Measurements from ENCODE around the gene PLCZ1.
"Not testable (repeated sequence)": the region's sequence is repeated elsewhere in the genome, so short reads cannot be mapped to it uniquely, and the experiment has no call there.

Gene PLCZ1

DNA sequence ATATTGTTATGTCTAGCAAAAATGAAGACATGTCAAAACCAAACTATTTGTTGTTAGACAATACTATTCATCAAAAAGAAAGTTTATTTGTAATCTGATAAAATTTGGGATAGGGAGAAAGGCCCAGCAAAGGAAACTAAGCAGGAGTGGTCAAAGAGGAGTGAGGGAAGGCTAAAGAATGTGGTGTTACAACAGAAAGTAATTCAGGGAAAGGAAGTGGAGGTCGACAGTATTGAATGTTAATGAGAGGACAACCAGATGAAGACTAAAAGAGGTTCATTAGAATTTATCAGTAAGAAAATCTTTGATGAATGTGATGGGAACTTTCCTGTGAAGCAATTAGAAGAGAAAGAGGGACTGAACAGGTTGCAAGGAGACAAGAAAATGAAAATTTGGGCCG lies 33.9 kb downstream of the PLCZ1 start:
- no peak for DNase-seq (ENCODE audit: low spot score)

DNA sequence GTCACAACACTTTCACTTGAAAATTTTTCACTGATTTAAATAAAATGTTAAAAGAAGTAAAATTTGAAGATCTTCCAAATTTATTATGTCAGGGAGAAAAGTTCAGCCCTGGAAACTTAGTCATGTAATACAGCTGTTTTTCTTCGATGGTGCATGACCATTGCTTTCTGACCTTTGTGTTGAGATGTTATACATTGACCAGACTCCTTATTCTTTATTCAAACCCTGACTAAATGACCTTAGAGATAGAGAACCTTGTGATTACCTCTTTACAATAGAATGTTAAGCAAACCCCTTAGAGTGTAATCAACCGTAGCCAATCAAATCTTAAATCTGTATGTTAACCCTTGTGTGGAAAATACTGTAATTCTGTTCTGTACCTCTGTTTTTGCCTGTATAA lies 34.5 kb downstream of the PLCZ1 start:
- DNase-seq (ENCODE audit: low spot score), result no peak

DNA sequence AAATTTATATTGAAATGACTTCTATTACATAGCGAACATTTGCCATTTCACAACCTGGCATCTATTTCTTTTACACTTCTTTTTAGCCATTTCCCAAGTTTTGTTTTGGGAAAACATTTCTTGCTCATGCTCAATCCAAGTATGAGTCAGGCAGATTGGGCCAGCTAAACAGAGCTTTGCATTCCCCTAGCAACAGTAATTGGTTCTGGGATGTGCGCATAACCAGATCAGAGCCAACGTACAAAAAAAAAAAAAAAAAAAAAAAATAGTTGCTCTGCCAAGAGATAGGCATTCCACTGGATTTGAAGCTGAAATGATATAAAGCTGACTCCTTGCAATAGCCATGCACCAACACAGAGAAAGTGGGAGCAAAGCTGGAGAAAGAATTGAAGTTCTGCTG lies 37.5 kb downstream of the PLCZ1 start:
- DNase-seq (ENCODE audit: low spot score), result peak; percentile 90

DNA sequence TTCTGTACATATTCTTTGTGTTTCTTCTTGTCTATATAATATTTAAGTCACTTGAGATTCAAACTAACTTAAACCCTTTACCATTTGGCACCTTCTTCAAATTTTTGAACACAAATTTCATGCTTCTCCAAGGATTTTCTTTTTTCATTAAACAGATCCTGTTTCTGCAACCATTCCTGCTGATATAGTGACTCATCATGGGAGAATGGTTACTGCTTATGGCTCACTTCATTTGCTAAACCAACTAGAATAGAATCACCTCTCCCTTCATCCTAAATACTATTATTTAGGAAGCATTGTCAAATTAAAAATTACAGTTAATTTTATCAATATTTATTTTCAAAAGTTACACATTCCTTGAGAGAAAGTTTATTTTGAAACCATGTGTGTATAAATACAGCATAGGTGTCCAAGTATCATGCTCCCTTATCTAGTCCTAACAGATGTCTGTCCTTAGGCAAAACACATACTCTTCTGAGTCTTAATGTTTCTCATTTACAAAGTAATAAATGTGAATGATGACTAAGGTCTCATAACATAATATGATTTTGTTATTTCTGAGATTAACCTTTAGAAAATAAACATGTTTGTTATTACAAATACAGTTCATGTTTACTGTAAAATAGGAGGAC lies 40.7 kb downstream of the PLCZ1 start:
- peak; percentile 45 for DNase-seq (ENCODE audit: low spot score)

DNA sequence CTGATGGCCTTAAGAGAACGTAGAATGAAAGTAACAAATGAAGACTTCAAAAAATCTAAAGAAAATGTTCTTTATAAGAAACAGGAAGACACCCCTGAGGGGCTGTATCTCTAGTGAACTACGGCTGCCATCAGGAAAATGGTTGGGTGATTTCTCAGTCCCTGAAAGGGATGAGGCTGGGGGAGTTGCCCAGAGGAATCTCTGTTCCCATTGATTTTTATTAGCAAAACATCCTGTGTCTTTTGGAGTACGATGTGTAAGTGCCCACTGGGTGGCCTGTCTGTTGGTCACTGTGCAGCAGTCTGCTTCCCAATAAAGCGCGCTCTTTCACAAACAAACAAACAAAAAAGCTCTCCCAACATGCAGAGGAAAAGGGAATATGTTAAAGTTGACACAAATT lies 43.8 kb downstream of the PLCZ1 start:
- not testable (repeated sequence) for DNase-seq (ENCODE audit: low spot score)

DNA sequence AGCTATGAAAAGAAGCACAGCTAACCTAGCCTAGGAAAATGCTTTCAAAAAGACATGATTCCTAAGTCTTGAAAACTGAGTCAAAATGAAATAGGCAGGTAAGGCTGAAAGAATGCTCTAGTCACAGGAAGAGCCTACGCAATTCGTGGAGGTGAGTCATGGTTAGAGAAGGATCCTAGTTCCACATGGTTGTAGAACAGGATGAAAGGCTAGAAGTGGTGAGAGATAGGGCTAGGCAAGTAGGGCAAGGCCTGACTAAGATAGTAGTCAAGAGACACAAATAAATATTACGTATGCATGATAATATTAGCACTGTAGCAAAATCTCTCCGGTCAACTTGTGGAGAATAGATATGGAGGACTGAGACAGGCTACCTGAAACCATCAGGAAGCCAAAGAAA lies 47.2 kb downstream of the PLCZ1 start:
- peak; percentile 66 for DNase-seq (ENCODE audit: low spot score)

DNA sequence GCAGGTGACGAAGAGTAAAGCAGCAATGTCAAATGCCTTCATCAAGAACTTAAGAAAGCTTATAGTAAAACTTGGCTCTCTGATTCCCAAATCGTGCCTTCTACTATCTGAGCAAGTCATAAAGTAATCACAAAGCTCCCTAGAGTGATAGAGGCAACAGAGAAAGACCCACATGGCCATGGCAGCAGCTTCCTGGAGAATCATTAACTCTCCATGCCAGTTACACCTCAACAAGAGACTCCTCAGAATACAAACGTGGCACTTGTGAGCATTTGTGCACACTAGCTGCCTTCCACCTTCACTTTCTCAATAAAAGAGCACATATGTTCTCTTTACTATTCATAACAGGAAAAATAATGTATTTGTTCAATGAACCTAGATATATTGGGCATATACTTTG lies 48.0 kb downstream of the PLCZ1 start:
- DNase-seq (ENCODE audit: low spot score), result no peak

DNA sequence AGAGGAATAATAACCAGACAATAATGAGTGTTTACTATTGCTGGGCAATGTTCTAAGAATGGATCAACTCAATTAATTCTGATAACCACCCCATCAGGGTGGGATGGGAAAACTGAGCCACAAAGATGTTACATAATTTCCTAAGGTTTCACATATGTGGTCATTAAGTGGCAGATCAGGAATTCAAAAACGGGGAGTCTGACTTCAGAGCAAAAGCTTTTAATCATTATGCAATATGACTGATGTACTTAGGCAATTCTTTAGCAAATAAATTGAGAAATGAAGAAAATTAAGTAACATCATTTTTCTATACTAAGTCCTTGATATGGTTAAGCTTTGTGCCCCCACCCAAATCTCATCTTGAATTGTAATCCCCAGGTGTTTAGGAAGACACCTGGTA lies 53.4 kb downstream of the PLCZ1 start:
- peak; percentile 9 for DNase-seq (ENCODE audit: low spot score)

DNA sequence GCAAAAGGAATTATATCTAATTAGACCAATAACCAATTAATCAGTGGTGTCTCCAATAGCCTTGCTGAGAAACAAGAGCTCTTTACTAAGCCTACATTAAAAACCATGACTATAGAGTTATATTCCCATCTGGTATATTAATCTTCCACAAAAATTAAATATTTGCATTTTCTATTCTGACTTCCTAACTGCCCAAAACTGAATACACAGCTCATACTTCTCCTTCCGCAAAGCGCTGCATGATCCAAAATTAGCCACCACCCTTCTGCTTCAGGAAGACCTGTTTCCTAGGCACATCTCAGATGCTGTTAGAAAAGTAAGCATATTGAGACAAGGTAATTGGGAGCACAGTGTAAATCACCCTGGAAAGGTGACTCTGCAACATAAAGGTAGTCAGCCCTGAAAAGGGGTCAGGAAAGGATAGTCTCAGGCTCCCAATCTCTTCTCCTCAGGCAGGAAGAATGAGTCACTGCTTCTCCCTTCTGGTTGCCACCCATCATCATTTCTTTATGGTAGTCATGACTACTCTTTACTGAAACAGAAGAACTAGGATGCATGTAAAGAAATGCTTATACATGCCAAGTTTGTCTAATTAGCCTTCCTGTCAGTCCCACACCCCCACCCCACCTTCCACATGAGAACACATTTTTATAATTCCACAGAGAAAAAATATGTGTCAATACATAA lies 54.3 kb downstream of the PLCZ1 start:
- DNase-seq (ENCODE audit: low spot score), result peak; percentile 21

DNA sequence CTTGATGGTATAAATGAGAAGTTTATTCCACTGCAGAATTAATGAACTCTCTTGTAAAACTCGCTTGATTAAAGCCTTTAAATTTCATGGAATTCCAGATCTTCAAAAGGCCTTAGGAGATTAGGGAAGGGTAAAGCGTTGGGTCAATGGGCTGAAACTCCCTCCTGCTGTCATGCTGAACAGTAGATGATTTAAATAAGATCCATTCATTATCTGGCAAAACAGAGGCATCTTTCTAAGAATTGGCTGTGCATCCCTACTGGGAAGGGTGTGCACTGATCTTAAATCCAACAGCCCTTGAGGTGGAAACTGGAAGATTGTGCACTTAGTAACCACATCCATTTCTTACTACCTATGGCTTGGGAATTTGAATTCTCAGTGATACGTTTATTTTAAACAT lies 56.0 kb downstream of the PLCZ1 start:
- no peak for DNase-seq (ENCODE audit: low spot score)

DNA sequence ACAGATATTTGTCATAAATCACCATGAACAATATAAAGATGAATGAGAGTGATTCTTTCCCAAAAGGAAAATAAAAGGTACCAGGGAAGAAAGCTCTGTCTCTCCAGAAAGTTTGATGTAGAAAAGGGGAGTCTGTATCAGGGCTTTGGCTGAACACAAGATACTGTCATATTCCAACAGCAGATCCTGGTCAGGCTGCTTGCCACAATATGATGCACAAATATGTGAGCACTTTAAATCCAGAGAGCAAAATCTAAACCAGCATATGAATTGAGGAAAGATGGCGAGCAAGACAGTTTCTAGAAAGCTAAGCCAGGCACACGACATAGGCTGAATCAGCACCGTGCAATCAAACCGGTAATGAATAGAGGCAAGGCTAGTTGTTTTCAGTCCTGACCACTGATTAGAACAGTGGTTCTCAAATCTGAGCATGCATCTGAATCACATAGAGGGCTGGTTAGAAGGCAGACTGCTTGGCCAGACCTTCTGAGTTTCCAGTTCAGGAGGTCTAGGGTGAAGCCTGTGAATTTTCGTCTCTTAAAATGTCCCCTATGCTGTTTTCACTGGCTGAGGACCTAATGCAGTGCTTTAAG lies 60.7 kb downstream of the PLCZ1 start:
- peak; percentile 32 for DNase-seq (ENCODE audit: low spot score)

DNA sequence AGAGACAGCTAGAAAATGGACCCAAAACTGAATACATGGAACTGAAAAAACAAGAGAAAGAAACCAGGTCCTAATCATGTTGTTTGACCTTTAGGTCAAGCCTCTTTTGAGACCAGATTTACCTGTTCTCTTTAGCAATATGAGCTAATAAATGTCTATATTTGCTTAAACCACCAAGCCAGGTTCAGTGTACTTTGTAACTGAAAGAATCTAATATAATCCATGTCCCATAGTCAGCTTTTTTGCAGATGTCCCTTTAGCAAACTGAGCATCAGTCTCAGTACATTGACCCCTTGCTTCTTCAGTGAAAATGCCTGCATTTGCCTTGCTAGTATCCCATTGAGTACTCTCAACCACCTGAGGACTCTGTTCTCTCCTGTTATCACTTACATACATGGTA lies 61.7 kb downstream of the PLCZ1 start:
- no peak for DNase-seq (ENCODE audit: low spot score)

DNA sequence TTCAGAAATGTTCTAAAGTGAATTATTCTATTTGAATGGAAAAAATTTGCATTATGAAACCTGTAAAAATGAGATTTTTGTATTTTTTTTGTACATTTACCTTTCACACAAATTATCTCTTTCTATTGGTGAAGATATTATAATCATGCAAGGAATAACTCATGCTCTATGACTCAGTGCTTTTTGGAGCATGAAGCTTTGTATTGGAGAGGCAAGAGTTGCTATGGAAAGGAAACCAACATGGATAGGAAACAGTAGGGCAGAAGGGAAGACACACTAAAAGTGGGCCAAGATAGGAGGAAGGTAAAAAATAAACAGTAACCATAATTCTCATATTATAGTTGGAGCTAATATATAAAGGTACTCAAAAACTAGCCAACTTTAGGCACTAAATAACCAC lies 79.0 kb downstream of the PLCZ1 start:
- no peak for DNase-seq (ENCODE audit: low spot score)

DNA sequence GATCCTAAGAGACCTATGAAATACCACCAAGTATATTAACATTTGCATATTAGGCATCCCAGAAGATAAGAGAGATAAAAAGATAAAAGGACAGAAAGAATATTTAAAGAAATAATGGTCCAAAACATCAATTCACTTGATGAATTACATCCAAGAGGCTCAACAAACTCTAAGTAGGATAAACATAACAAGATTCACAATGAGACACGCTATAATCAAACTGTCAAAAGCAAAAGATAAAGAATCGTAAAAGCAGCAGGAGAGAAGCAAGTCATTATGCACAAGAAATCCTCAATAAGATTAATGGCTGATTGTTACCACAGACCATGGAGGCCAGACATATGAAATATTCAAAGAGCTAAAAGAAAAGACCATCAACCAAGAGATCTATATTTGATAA lies 79.6 kb downstream of the PLCZ1 start:
- DNase-seq (ENCODE audit: low spot score), result no peak

DNA sequence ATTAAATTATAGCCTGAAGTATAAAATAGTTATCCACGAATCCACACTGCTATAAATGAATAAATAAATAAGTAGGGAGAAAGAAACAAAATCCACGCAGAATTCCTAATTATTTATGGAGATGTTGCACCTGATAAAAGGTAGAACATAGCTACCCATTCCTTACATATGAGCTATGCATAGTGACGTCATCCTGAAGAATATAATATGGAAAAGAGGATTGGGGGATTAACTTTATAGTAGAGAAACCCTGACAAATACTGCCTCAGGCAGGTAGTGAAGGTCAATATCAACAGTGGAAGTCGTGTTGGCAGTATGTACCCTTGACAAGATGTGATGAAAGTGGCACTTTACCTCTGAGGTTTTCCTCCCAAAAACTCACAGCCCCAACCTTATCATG lies 82.5 kb downstream of the PLCZ1 start:
- no peak for DNase-seq (ENCODE audit: low spot score)

DNA sequence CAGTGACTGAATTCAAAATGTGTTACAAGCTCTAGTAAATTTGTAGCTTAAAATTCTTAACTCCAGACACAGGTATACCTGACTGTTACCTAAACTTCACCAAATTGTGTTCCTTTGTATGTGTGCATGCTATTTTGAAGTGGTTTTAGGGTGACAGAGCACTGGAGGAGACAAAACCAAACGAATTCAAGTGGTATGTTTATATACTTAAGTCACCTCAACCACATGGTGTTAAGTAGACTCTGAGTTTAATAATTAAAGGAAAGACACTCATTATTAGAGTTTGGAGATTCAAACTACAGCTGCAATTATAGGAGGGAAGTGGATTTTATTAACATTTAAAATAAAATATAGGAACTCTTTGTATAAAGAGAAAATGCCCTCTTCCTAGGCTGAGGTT lies 84.3 kb downstream of the PLCZ1 start:
- no peak for DNase-seq (ENCODE audit: low spot score)

DNA sequence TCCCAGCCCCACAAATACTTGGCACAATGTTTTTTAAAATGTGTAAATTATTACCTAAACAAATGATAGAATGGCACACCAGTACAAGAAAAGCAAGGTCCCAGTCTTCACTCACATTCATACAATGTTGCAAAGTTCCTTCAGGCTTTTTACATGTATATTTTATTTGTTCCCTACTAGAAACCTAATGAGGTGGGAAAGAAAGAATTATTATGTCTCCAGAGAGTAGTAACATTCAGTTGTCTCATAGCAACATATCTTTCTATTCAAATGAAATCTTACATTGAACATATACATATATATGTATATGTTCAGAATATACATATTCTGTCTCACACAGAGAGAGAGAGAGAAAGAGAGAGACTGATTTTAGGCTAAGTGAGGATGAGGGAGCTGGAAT lies 85.2 kb downstream of the PLCZ1 start:
- no peak for DNase-seq (ENCODE audit: low spot score)

DNA sequence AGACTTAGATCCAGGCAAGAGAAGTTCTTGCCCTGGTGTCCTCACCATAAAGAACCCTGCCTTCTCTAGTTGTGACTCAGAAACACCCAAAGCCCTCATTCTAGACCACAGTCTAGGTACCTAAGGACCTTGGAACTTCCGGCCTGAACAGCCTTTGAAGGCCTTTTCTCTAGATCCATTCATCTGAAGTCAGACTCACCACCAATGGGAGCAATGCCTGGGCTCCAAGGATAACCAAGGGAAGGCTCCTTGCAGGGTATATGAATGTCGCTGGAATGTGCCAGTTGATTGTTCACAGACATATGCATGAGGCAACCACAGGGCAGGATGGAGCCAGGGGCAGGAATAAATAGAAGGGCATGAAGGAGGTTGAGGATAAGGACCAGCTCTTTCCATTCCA lies 86.3 kb downstream of the PLCZ1 start:
- no peak for DNase-seq (ENCODE audit: low spot score)

DNA sequence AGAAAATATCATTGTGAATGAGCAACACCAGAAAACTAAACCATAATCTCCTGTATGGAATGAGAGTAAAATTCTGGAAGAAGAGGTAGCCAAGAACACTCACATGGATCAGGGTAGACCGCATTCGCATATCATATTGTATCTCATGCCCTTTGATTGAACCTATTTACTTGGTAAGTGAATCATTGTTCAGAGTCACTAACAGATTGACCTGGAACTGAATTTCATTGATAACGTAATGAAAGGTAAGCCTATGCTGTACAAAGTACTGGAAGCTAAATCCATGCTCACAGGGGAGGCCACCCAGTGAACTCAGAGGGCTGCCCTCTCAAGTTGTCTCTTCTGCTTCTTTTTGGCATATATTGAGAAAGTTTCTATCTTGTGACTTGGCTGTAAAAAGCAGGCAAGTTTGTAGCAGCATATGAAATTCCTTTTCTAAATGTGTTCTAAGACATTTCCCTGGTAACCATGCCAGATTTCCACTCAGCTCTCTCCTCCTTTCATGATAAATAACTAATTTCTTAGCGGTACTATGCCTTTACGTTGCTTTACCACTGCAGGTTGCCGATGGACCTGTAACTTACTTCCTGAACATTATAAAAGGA lies 91.4 kb downstream of the PLCZ1 start:
- DNase-seq (ENCODE audit: low spot score), result no peak

DNA sequence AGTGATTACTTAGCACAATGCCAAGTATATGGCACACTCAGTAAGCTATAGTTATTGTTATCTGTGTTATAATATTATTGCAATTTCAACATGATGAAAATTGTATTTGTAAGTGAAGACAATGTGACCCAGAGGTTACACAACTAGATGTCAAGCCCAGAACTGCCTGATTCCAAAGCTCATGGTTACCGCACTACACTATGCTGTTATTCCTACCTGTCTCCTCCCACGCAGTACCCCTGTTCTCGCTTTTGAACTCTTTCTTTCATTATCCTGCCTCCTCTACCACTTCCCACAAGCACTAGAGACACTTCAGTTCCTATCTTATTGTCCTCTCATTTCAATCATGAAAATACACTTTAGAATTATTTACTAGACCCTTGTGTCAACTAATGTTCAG lies 93.2 kb downstream of the PLCZ1 start:
- no peak for DNase-seq (ENCODE audit: low spot score)

DNA sequence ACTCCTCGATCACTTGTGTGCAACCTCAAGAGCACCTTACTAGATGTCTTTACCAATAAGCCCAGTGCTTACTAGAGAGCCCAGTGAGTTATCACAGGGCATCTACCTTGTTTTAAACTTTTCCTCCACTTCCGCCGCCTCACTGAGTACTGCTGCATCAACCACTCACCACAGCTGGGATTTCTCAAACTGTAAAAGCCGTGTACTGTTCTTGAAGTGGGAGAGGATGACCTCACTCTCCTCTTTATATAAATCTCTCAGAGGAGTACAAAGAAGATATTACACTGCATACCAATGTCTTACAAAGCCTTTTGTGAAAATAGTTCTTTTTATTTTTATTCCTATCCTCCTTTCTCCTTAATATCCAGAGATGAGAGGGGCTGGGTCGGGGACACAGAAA lies 94.1 kb downstream of the PLCZ1 start:
- no peak for DNase-seq (ENCODE audit: low spot score)

DNA sequence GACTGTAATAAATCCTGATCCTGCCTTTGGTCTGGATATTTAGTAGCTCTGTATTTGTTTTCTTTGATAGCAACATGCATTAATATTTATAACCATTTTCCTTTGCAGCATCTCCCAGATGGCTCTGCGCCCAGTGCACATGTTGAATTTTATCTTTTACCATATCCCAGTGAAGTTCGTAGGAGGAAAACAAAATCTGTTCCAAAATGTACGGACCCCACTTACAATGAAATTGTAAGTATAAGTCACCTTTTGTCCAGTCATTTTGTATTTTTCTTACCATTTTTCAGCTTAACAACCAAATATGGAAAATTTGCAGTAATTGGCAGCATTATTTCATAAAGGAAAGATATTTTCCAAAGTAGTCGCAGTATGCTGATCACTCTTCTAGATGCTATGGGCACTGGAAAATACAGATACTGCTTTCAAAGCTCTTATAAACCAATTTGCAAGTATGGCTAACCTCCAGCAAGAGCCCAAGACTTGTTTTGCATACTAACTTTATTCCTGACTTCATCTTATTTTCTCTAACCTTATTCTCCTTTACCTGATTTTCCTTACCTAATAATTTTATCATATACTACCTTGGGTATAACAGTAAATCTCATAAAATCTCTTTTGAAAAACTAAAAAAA lies 97.4 kb downstream of the PLCZ1 start:
- no peak for DNase-seq (ENCODE audit: low spot score)

DNA sequence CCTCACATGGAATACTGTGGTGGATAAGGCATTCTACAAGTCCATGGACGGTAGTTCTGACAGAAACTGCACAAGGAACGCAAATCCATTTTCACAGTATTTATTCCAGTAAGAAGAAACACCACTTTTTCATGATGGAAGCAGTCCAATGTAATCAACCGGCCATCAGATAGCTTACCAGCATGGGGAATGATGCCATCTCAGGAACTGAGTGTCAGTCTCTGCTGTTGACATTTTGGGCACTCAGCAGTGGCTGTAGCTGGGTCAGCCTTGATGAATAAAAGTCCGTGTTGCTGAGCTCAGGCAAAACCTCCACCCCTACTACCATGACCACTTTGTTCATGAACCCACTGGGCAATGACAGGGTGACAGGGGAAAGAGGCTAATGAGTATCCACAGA lies 103.4 kb downstream of the PLCZ1 start:
- DNase-seq (ENCODE audit: low spot score), result no peak
